ENCODE measurements around the gene C2CD4C.

C2CD4C gene

GRCh38 chr19:447064-447426, 38.1 kb upstream of the C2CD4C start:
- no peak for TF ChIP-seq POLR2A (IDR thresholded peaks at IDR 0.05; ENCODE audit: extremely low read depth, insufficient read length)
- TF ChIP-seq MYC (IDR thresholded peaks at IDR 0.05; ENCODE audit: low read depth, low read length), result no peak
- no peak for TF ChIP-seq CTCF (IDR thresholded peaks at IDR 0.05; ENCODE audit: low read depth, low read length)
- no peak for TF ChIP-seq MAX (IDR thresholded peaks at IDR 0.05; ENCODE audit: low read depth, low read length)

GRCh38 chr19:444677-445210, 35.8 kb upstream of the C2CD4C start:
- TF ChIP-seq POLR2A (IDR thresholded peaks at IDR 0.05; ENCODE audit: extremely low read depth, insufficient read length) (no peak), CTCF (IDR thresholded peaks at IDR 0.05; ENCODE audit: low read depth, low read length) (no peak), MAX (IDR thresholded peaks at IDR 0.05; ENCODE audit: low read depth, low read length) (no peak), MYC (IDR thresholded peaks at IDR 0.05; ENCODE audit: low read depth, low read length) (no peak)
- no peak overlapping the region for H3K4me3 ChIP-seq (ENCODE audit: low read depth, low read length)
- no peak for DNase-seq (ENCODE audit: low read depth)

More at GRCh38 chr19:447064-447426, 38.1 kb upstream of the C2CD4C start:
- no peak for DNase-seq (ENCODE audit: low read depth)
- no peak overlapping the region for H3K4me3 ChIP-seq (ENCODE audit: low read depth, low read length)

- DNase-seq (ENCODE audit: low read depth), result no peak
- no peak overlapping the region for H3K4me3 ChIP-seq (ENCODE audit: low read depth, low read length)
- TF ChIP-seq CTCF (IDR thresholded peaks at IDR 0.05; ENCODE audit: low read depth, low read length) (no peak), MAX (IDR thresholded peaks at IDR 0.05; ENCODE audit: low read depth, low read length) (no peak), MYC (IDR thresholded peaks at IDR 0.05; ENCODE audit: low read depth, low read length) (no peak), POLR2A (IDR thresholded peaks at IDR 0.05; ENCODE audit: extremely low read depth, insufficient read length) (no peak)
These were observed 34.1 kb upstream of the C2CD4C start for GRCh38 chr19:443005-443404.

- no peak overlapping the region for H3K4me3 ChIP-seq (ENCODE audit: low read depth, low read length)
- DNase-seq (ENCODE audit: low read depth), result no peak
- TF ChIP-seq POLR2A (IDR thresholded peaks at IDR 0.05; ENCODE audit: extremely low read depth, insufficient read length) (no peak), MAX (IDR thresholded peaks at IDR 0.05; ENCODE audit: low read depth, low read length) (no peak), CTCF (IDR thresholded peaks at IDR 0.05; ENCODE audit: low read depth, low read length) (no peak), MYC (IDR thresholded peaks at IDR 0.05; ENCODE audit: low read depth, low read length) (no peak)
These were observed 33.1 kb upstream of the C2CD4C start for GRCh38 chr19:442085-442484.

GRCh38 chr19:441213-441836, 32.4 kb upstream of the C2CD4C start:
- H3K4me3 ChIP-seq (ENCODE audit: low read depth, low read length), result no peak overlapping the region
- DNase-seq (ENCODE audit: low read depth), result no peak
- TF ChIP-seq POLR2A (IDR thresholded peaks at IDR 0.05; ENCODE audit: extremely low read depth, insufficient read length) (no peak), MYC (IDR thresholded peaks at IDR 0.05; ENCODE audit: low read depth, low read length) (no peak), CTCF (IDR thresholded peaks at IDR 0.05; ENCODE audit: low read depth, low read length) (no peak), MAX (IDR thresholded peaks at IDR 0.05; ENCODE audit: low read depth, low read length) (no peak)
